GM21526 (cell line): ENCODE results near the gene WNT7B.

Source experiments
- ATAC-seq: cut with Tn5 transposase; IDR thresholded peaks from one replicate; pipeline ENCODE4 v1.9.1; 2021; ENCODE audit warnings: moderate library complexity; ENCODE audit not compliant: unreplicated experiment, low FRiP score

The WNT7B gene

DNA sequence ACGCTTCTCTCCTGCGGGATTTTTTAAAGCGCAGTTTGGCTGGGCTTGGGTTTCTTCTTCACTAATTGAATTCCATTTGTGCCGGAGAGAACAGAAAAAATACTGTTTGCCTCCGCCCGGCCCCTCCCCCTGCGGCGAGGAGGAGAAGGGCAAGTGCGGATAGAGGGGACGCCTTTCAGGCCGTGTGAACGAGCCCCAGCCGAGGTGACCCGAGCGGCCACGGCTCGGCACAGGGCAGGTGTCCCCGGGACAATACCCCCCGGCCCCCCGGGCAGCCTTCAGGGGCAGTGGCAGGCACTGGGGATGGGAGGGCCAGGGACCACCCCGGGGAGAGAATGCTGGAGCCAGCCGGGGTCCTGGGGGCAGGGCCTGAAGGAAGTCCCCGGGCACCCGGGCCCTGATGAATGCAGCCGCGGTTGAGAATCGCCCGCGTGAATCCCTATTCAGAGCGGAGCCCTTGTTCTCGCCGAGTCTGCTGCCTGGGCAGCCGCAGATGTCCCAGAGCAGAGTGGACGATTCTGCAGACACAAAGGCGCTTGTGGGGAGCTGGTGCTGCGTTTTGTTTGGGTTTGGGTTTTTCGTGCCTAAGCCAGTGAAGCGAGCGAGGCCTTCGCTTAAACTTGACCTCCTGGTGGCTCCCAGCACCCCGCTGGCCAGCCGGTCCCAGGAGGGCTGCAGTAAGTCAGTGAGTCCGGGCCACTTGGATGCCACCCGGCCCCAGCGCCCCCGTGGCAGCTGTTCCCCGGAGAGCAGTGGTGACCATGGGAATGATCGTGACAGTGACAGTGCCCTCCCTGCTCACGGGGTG lies 96.0 kb downstream of the WNT7B start:
- no peak for ATAC-seq

DNA sequence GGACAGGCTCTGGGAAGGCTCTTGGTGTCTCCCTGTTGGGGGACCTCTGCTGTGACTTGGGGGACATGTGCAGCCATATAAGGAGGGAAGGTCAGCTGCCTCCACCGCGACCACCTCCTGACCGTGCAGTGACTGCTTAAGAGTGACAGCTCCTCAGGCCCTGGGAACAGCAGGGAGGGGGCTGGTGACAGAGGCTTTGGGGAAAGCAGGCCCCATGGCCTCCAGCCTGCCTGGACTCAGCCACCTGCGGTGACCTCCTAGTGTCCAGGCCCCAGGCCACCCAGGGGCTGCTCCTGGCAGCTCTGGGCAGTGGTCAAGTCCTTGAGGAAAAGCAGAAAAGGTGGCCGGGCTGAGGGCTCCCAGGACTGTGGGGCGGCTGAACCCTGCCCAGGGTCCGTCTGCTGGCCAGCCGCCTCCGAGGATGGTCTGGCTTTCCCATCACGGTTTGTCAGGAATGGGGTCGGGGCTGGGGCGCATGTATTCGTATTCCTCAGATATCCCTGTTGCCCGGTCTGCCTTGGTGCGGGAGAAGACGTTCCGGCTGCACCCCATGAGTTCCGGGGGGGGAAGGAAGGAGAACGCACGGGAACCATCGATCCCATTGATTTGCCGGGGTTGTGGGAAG lies 96.8 kb downstream of the WNT7B start:
- no peak for ATAC-seq

- ATAC-seq: no peak
Measured at GRCh38 chr22:45879552-45879949, 97.4 kb downstream of the WNT7B start.

- ATAC-seq: no peak
Measured at GRCh38 chr22:45878901-45879551, 97.9 kb downstream of the WNT7B start.

GRCh38 chr22:45878051-45878781 lies 98.7 kb downstream of the WNT7B start:
- ATAC-seq: no peak

DNA sequence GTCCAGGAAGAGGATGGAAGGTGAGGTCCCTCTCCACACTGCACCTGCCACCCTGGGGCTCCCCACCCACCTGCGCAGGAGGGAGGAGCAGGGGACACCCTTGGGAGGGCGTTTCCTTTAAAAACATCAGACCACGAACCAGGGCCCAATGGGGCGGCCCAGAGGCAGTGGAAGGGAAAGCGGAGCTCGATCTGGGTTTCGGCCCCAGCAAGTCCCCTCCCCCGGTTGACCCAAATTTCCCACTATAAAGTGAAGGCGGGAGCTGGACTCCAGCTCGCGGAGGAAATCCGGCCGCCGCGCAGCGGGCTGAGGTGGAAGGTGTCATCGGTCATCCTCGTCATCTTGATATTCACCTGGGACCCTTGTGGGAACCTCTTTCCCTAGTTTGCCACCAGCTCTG lies 99.3 kb downstream of the WNT7B start:
- no peak for ATAC-seq

DNA sequence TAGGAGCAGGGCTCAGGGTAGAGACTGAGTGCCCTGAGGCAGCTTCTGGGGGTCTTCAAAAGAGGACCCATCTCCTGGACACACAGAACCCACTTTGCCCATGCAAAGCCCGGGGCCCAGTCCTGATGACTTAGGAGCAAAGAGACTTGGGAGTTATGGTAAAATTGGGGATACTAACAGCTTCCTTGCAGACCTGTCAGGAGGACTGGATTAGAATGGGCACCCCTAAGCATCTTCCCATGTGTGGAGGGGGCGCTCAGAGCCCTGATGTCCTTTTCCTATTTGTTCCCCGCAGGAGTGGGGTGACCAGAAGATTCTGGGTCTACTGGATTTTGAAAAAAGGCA lies 100.0 kb downstream of the WNT7B start:
- ATAC-seq: no peak

DNA sequence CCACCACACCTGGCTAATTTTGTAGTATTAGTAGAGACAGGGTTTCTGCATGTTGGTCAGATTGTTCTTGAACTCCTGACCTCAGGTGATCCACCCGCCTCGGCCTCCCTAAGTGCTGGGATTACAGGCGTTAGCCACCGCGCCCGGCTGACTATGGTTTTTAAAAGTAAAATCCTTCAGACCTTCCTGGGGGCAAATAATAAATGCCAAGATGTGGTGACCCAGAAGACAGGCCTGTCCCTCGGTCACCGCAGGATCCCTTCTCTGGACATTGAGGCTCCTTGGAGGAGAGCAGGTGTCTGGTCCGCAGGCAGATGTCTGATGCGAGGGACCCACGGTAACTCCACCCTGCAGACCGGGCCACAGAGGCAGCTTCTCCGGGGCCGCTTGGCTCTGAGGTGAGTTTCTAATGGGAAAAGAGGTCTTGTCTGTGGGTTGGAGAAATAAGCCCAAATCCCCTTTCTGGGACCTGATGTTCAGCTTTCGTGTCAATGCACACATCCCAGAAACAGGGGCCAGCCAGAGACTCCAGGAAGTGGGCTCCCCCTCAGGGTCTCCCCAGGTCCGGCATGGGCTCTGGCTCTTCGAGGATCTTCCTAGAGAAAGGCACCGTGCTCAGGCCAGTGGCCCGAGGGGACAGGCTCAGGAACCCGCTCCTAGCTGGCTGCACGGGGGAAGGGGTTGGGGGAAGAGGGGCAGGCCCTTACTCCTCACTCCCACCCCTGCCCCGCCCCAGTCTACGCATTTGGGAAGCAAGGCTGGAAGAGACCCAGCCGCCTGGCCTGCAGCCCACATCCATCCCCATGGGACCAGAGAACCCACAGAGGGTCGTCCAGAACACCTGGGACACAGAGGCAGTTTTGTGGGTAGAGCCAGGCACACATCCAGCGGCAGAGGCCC lies 100.6 kb downstream of the WNT7B start:
- no peak for ATAC-seq

- ATAC-seq: no peak
Measured at GRCh38 chr22:45872659-45873263, 104.2 kb downstream of the WNT7B start.

- no peak for ATAC-seq
Measured at GRCh38 chr22:45871721-45872120, 105.2 kb downstream of the WNT7B start.
